GM19023 (cell line): ENCODE measurements around the gene PPP2R5C.
"Not testable (repeated sequence)": the region's sequence is repeated elsewhere in the genome, so short reads cannot be mapped to it uniquely, and the experiment has no call there.

ENCODE experiments used
- ATAC-seq: cut with Tn5 transposase; IDR thresholded peaks from one replicate; pipeline ENCODE4 v1.9.1; 2021; ENCODE audit warnings: mild to moderate bottlenecking, moderate library complexity; ENCODE audit not compliant: unreplicated experiment

The PPP2R5C gene

DNA sequence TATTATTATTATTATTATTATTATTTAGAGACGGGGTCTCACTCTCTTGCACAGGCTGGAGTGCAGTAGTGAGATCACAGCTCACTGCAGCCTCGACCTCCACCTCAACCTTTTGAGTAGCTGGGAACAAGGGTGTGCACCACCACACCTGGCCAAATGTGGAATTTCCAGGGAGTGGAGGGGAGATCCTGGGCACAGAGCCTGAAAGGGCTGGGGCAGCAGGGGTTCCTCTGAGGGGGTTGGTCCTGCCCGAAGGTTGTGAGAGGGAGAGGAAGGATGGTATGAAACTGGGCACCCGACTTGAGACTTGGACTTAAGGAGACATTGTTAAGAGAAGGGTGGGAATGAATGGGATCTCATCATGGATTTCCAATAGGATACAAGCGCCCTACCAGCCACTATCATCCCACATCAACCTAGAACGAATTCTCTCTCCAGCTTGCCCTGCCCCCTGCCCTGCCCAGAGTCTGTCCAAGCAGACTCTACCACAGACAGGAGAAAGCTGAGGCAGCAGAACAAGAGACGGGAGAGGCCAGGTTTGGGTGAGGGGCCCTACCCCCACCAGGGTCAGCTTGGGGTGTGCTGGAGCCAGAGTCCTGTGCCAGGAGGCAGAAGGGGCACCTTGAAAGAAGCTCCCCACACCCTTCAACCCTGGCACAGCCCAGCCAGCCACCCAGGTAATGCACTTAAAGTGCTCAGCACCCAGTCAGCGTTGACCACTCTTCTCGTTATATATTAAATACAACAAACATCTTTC is 200.4 kb downstream of the PPP2R5C start:
- no peak for ATAC-seq

DNA sequence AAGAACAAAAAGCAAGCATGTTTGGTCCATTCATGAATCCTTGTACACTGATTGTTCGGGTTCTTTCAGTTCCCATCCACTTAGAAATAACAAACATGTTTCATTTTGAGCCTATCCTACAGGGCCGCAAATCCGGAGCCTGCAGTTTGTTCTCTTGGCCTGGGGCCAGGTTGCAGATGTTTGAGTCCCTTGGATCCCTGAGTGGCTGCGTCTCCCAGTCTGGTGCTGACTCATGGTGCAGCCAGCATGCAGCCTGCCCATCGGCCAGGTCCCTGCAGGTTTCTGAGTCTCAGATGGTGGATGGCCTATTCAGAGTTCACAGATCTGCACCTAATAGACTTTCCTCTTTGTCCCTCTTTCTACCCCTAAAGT is 201.0 kb downstream of the PPP2R5C start:
- no peak for ATAC-seq

DNA sequence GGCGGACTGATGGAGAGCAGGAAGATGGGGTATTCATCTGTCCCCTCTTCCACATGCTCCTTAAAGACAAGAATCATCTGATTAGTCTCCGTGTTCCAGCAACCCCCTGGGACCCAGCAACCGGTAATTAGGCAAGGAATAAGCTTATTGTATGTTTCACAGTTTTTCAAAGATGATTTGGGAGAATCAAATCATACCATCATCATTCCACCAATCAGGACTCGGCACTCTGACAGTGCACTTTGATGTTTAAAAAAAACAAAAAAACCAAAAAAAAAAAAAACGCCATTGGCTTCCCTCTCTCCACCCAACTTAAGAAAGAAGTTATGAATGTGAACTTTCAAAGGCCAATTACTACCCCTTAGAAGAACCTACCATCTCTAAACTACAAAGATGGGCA is 201.5 kb downstream of the PPP2R5C start:
- ATAC-seq, result no peak

DNA sequence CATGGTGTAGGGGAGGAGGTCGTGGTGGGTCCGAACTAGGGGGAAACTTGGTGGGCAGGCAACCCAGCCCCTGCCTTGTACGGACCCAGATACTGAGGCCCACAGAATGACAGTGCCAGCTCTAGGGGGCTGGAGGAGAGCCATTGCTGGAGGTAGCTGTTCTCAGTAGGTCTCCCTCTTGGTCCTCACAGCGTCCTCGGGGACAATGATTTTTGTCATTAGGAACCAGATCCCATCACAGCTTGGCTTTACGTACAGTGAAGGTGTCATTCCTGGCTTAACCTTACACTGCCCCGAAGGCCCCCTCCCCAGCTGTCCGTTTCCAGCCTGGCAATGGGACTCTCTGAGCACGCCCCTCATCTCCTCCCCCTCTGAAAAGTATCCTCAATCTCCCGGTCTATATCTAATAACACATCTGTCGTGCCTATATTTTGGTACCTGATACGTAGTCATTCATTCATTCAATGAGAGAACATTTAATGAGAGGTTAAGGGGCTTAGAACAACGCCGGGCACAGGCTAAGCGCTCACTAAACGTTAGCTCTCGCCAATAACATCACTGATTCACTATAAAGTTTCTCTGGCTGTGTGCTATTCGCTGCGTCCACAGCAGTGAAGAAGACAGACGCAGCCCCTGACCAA is 202.3 kb downstream of the PPP2R5C start:
- ATAC-seq, result no peak

DNA sequence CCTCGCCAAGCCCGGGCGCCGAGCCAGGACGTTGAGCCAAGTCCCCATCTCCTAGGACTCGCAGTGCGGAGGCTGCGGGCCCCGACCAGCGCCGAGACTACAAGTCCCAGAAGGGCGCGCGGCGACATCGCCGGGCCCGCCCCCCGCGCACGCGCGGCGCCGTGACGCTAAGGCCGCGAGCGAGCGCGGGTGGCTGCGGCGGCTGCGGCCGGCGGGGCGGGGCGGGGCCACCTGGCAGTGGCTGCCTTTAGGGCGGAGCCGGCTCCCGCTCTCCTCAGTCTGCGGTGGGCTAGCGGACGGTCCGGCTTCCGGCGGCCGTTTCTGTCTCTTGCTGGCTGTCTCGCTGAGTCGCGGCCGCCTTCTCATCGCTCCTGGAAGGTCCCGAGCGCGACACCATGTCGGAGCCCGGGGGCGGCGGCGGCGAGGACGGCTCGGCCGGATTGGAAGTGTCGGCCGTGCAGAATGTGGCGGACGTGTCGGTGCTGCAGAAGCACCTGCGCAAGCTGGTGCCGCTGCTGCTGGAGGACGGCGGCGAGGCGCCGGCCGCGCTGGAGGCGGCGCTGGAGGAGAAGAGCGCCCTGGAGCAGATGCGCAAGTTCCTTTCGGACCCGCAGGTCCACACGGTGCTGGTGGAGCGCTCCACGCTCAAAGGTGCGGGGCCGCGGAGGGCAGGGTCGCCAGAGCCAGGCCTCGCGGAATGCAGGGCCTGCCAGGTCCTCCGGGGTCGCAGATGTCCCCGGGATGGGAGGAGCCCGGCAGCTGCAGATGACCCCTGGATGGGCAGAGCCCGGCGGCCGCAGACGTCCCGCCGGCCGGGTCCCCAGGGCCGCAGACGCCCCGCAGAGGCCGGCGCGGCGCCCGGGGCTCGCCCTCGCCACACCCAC is 203.0 kb downstream of the PPP2R5C start, which contains the start of gene DYNC1H1:
DYNC1H1 (plus strand) TSS at position 277 of the 884 bp plus-strand sequence; CDS start at position 396, 119 bp downstream.
- ATAC-seq, result peak; percentile 87

DNA sequence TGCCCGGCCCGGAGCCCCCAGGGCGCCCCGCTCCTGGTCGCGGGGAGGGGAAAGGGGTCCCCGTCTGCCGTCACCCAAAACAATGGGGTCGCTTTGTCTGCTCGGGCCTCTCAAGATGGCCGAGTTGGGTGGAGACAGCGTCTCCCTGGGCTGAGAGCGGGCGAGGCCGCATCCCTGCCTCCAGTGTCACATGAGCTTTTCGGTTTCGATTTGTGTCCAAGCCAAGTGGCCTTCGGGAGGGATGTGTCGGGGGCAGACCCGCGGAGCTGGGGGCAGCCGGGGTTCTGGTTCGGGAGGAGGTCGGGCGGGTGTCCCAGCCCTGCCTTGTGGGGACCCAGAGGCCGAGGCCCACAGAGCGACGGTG is 203.7 kb downstream of the PPP2R5C start:
- ATAC-seq, result peak; percentile 39

DNA sequence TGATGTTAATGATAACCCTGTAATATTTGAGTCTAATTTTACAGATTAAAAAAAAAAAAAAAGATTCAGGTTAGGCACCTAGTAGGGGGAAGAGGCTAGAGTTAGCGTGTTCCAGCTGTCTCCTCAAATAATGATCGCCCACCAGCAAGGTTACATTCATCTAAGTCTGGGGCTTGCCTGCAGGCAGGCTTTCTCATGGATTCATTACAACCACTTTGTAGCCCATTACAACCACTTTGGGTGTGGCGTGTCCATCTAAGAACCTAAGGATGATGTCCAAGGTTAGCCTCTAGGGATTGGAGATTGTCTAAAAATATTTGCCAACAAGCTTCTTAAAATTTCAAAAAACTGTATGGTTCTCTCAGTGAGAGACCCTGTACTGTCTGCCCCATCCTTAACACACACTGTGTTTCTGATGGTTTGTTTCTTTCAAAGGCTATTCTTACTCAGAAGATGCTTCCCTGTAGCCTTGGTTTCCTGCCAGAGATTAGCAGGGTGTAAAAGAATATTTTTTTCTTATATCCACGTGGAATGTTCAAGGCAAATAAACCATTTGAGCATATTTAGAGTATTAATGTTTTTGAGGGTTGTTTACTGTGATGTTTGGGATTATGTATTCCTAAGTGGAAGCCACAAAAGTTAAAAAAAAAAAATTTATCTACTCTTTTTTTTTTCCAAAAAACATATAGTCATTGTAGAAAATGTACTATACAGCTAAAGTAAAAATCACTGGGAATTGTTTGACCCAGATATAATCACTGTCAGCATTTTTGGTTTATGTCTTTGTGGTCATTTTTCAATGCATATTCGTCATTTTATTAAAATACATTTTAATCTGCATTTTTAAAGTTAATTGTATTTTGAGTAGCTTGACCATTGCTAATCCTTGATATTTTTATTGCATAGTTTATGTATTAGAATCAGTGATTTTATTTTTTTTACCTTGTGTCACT is 204.5 kb downstream of the PPP2R5C start:
- ATAC-seq, result no peak

DNA sequence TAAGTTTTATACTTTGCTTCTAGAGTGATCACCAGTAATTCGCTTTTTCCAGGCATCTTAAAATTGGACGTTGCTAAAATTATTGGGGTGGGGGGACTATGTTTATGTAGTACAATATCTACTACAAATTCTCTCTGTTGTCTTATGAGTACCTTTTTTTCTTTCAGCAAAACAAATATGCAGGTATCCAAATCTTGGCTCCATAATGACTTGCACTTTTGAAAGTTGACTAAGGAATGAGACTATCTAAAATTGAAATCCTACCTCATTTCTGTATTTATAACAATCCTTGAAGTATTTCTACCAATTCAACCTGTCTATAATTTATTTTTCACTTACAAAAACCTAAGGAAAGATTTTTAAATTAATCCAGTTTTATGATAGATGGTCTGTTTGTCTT is 205.2 kb downstream of the PPP2R5C start:
- ATAC-seq, result no peak

DNA sequence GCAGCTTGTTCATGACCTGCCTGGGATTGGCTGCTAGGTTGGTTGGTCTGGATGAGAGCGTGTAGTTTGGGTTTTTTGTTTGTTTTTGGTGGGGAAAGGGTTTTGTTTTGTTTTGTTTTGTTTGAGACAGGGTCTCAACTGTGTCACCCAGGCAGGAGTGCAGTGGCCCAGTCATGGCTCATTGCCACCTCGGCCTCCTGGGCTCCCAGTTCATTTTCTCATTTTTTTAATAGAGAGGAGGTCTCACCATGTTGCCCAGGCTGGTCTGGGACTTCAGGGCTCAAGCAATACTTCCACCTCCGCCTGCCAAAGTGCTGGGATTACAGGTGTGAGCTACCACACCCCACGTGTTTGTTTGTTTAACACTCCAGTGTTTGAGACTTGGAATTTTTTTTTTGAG is 206.7 kb downstream of the PPP2R5C start:
- ATAC-seq, result no peak

DNA sequence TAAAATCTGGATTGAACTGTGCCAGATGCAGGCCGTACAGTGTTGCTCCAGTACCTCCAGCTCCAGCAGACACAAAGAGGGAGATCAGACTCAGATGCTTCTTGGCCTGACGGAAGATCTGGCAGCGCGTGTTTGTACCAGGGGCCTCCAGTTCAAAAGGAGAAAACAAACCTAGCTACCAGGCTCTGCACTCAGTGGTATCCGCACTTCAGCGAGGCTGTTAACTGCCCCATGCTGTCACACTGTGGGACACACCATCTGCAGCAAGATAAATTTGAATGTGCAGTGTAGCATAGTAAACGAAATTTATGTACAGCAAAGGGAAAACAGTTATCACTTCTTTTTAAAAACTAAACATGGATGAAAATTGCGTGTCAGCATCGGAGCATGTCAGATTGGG is 208.0 kb downstream of the PPP2R5C start:
- no peak for ATAC-seq

DNA sequence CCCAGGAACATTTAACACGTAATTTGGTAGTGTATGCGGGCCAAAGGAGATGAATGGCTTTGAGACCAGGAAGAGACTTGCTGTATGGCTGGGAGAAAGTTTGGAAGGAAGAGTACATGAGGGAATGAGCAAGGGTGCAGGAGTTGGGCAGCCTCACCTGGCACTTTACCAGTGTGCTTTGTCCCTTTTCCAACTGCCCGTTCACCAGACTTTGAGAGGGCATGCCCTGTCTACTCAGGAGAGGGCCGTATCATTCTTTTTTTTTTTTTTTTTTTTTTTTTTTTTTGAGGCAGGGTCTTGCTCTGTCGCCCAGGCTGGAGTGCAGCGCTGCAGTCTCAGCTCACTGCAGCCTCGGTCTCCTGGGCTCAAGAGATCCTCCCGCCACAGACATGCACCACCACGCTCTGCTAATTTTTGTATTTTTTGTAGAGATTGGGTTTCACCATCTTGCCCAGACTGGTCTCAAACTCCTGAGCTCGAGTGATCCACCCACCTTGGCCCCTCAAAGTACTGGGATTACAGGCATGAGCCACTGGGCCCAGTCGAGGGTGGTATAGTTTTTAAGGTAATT is 209.4 kb downstream of the PPP2R5C start:
- no peak for ATAC-seq

DNA sequence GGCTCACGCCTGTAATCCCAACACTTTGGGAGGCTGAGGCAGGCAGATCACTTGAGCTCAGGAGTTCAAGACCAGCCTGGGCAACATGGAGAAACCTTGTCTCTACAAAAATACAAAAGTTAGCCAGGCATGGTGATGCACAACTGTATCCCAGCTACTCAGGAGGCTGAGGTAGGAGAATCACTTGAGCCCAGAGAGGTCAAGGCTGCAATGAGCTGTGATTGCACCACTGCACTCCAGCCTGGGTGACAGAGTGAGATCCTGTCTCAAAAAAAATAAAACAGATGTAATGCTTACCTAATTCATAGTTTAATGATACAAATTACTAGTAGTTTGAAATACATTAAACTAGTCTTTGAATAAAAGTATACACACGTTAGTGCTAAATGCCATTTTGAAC is 209.9 kb downstream of the PPP2R5C start:
- ATAC-seq, result not testable (repeated sequence)

DNA sequence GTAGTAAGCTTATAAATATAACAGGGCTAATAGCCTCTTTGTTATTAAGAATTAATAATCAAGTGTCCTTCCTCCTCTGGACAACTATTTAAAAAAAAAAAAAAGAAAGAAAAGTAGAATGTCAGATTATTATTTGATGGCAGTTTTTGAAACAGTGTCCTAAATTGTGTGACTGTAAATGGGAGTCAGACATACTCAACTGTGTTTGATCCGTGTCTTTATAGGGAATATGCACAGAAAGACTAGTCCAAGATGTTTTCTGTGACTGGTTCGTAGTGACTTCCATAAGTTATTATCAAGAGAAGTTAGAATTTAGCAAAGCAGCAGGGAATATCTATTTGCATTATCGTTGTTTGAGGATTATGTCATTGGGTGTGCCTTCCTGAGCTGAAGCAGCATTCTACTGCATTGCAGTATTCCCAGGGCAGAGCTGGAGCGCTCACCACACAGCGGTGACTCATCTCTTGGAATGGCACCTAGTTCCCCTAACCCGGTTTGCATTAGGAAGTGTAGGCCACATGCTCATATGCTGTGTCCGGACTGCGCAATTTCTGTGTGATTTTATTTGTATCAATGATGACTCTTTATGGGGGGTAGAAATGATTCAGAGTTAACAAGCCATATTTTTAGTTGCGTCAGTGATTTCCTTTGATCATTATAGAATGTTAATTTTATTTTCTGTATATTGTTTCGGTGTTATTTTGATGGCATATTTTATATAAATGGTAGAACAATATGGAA is 210.8 kb downstream of the PPP2R5C start:
- no peak for ATAC-seq

DNA sequence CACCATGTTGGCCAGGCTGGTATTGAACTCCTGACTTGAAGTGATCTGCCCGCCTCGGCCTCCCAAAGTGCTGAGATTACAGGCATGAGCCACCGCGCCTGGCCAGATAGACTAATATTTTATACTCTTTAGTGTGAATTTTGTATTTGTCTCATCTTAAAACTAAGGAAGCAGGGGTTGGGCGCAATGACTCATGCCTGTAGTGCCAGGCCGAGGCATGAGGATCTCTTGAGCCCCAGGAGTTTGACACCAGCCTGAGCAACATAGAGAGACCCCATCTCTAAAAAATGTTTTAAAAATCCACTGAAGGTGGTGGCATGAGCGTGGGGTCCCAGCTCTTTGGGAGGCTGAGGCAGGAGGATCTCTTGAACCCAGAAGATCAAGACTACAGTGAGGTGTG is 211.8 kb downstream of the PPP2R5C start:
- no peak for ATAC-seq

DNA sequence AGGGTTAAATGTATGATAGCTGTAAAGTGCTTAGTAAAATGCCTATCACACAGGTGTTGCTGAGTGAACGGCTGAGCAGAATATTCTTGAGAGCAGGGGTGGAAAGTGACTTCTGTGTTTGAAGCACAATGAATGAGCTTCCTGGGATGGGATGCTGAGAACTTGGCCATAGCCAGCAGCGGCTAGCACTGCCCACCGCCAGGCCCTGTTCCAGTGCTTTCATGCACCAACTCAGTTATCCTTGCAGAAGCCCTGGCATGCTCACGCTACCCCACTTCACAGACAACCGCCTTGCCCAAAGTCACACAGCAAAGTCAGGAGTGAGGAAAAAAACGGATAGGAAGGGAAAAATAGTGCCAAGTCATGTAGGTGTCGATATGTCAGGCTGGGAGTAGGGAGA is 213.7 kb downstream of the PPP2R5C start:
- no peak for ATAC-seq
